Measurements from ENCODE around the gene METTL5.

METTL5 gene

DNA sequence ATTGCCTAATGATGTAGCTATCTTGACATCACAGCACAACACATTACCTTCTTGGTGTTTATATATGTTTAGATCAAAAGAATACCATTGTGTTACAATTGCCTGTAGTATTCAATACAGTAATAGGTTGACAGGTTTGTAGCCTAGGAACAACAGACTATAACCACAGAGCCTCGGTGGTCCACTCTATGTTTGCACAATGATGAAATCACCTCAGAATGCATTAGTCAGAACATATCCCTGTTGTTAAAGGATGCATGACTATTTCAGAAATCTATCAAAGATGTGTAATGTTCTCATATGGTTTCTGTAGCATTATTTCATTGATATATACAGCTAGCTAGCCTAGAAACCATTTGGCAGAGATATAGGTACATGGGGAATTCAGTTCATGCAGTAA, 8.9 kb downstream of the METTL5 start:
- H3K36me3 ChIP-seq (ENCODE audit: insufficient read depth) = peaks cover 9% of the 10 kb centered on the region; the same call in 1 of the 2 replicates
- no peak overlapping the region for H3K27ac ChIP-seq

DNA sequence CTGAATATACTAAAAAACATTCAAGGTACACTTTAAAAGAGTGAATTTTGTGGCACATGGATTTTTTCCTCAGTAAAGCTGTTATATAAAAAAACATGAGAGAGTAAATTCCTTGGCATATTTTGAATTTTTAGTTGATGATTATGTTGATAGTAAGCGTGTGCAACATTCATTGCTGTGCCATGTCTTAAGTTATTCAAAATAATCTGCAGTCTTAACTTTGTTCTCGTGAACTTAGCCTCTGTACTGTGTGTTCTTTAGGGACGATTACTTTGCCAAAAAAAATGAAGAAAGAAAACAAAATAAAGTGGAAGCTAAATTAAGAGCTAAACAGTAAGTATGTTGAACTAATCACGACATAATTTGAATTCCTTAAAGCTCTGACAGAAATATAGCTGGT, 16.5 kb downstream of the METTL5 start:
- Histone ChIP-seq H3K9ac (no peak overlapping the region), H3K79me2 (ENCODE audit: insufficient read depth, low read depth) (peaks cover 9% of the 10 kb centered on the region), H3K4me2 (no peak overlapping the region), H4K20me1 (ENCODE audit: insufficient read depth) (no peaks in the 10 kb centered on the region), H3K36me3 (ENCODE audit: insufficient read depth) (peaks cover 29% of the 10 kb centered on the region), H2AFZ (ENCODE audit: low read depth) (no peak overlapping the region), H3K4me1 (ENCODE audit: low read depth, poor library complexity, severe bottlenecking) (no peaks in the 10 kb centered on the region), H3K27me3 (ENCODE audit: insufficient read depth, low read depth) (no peaks in the 10 kb centered on the region), H3K27ac (no peak overlapping the region), H3K4me3 (IDR thresholded peaks at IDR 0.05; ENCODE audit: insufficient read depth, low read depth, low read length) (no peak overlapping the region)
- TF ChIP-seq CTCF (conservative IDR thresholded peaks at IDR 0.05; ENCODE audit: low read depth, low read length) = no peak

More for the DNA sequence above, 8.9 kb downstream of the METTL5 start:
- Histone ChIP-seq H3K9ac (no peak overlapping the region), H2AFZ (ENCODE audit: low read depth) (no peak overlapping the region), H3K4me3 (IDR thresholded peaks at IDR 0.05; ENCODE audit: insufficient read depth, low read depth, low read length) (no peak overlapping the region), H3K27me3 (ENCODE audit: insufficient read depth, low read depth) (no peaks in the 10 kb centered on the region), H3K4me1 (ENCODE audit: low read depth, poor library complexity, severe bottlenecking) (peaks cover 6% of the 10 kb centered on the region), H4K20me1 (ENCODE audit: insufficient read depth) (no peaks in the 10 kb centered on the region; the same call in 1 of the 2 replicates), H3K79me2 (ENCODE audit: insufficient read depth, low read depth) (no peaks in the 10 kb centered on the region), H3K4me2 (no peak overlapping the region)
- no peak for TF ChIP-seq CTCF (conservative IDR thresholded peaks at IDR 0.05; ENCODE audit: low read depth, low read length)

DNA sequence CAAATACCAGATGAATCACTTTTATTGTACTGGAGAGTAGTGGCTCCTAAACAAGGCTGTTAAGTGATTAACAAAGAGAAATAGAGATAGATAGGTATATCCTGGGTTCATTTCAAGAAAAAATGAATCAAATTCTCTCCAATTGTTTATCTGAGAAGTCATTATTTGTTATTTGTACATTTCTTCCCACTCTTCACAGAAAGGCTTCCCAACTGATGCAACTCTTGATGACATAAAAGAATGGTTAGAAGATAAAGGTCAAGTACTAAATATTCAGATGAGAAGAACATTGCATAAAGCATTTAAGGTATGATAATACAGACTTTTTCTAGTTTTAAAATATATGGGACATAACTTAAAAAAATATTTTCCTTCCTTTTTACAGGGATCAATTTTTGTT, 18.1 kb downstream of the METTL5 start:
- Histone ChIP-seq H3K9ac (no peak overlapping the region), H3K27me3 (ENCODE audit: insufficient read depth, low read depth) (no peaks in the 10 kb centered on the region), H3K4me2 (no peak overlapping the region), H2AFZ (ENCODE audit: low read depth) (no peak overlapping the region), H3K4me1 (ENCODE audit: low read depth, poor library complexity, severe bottlenecking) (peaks cover 6% of the 10 kb centered on the region), H3K4me3 (IDR thresholded peaks at IDR 0.05; ENCODE audit: insufficient read depth, low read depth, low read length) (no peak overlapping the region), H3K79me2 (ENCODE audit: insufficient read depth, low read depth) (peaks cover 25% of the 10 kb centered on the region), H3K36me3 (ENCODE audit: insufficient read depth) (peaks cover 21% of the 10 kb centered on the region), H4K20me1 (ENCODE audit: insufficient read depth) (no peaks in the 10 kb centered on the region), H3K27ac (no peak overlapping the region)
- no peak for TF ChIP-seq CTCF (conservative IDR thresholded peaks at IDR 0.05; ENCODE audit: low read depth, low read length)

GRCh38 chr2:169803480-169803879, 21.2 kb downstream of the METTL5 start:
- no peaks in the 10 kb centered on the region for H4K20me1 ChIP-seq (ENCODE audit: insufficient read depth)
- no peaks in the 10 kb centered on the region for H3K27me3 ChIP-seq (ENCODE audit: insufficient read depth, low read depth)
- no peak overlapping the region for H3K4me2 ChIP-seq
- peaks cover 16% of the 10 kb centered on the region; the same call in 1 of the 2 replicates for H3K36me3 ChIP-seq (ENCODE audit: insufficient read depth)
- no peak overlapping the region for H3K27ac ChIP-seq
- no peak overlapping the region for H3K4me3 ChIP-seq (IDR thresholded peaks at IDR 0.05; ENCODE audit: insufficient read depth, low read depth, low read length)
- no peak for TF ChIP-seq CTCF (conservative IDR thresholded peaks at IDR 0.05; ENCODE audit: low read depth, low read length)
- H3K9ac ChIP-seq = no peak overlapping the region
- H3K79me2 ChIP-seq (ENCODE audit: insufficient read depth, low read depth) = peaks cover 51% of the 10 kb centered on the region
- H2AFZ ChIP-seq (ENCODE audit: low read depth) = no peak overlapping the region
- H3K4me1 ChIP-seq (ENCODE audit: low read depth, poor library complexity, severe bottlenecking) = peaks cover 20% of the 10 kb centered on the region

All from KMS-11 (cell line).